Astrocyte of the spinal cord (primary cell): ENCODE data around the gene TMEM223.
"Not testable (repeated sequence)": the region's sequence is repeated elsewhere in the genome, so short reads cannot be mapped to it uniquely, and the experiment has no call there.

Source experiments
- DNase-seq: peaks from one replicate; pipeline ENCODE4 v3.0.0; 2011; ENCODE audit warnings: low read depth, low spot score
- H3K4me3 ChIP-seq: 2 replicates; pipeline ENCODE4 v1.5.1; 2011; ENCODE audit warnings: low read depth, mild to moderate bottlenecking, low read length, moderate library complexity
- in situ Hi-C: cut with HindIII; loops from 2 replicates; pipeline ENCODE4 v1.10.0; 2017; ENCODE audit warnings: low sequenced_read_pairs
- TF ChIP-seq, protein P1 (sequence below): IDR thresholded peaks from 2 replicates; pipeline ENCODE4 v1.5.1; 2012; ENCODE audit warnings: low read depth, mild to moderate bottlenecking, low read length, inconsistent platforms

TMEM223 gene

DNA sequence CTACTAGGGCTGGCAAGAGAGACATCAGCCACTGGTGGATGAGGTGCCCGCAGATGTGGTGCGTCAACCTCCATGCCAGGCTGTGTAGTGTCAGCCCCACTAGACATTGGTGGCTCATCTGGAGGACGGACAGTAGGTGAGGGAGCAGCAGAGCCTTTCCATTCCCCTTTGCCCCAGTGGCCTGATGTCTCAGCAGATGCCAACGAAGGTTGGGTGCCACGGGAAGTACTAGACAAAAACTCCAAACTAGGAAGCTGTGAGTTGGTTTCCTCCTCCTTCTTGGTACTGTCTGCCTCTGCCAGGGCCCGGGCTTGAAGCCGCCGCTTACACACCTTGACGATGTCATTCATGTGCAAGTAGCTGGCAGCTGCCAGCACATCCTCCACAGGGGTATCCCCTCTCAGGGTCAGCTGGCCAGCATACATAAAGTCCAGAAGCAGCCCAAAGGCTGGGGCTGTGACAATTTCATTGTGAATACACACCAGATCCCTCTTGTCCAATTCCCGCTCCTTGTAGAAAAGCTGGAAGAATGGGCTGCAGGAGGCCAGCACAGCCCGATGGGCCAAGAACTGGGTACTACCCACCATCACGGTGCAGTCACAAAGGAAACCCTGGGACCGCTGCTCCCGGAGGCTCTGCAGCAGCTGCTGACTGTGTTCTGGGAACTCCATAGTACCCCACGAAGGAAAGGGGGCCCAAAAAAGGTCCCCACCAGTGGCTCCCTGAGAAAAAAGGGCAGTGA, 38.6 kb downstream of the TMEM223 start:
- TF ChIP-seq, protein P1, sequence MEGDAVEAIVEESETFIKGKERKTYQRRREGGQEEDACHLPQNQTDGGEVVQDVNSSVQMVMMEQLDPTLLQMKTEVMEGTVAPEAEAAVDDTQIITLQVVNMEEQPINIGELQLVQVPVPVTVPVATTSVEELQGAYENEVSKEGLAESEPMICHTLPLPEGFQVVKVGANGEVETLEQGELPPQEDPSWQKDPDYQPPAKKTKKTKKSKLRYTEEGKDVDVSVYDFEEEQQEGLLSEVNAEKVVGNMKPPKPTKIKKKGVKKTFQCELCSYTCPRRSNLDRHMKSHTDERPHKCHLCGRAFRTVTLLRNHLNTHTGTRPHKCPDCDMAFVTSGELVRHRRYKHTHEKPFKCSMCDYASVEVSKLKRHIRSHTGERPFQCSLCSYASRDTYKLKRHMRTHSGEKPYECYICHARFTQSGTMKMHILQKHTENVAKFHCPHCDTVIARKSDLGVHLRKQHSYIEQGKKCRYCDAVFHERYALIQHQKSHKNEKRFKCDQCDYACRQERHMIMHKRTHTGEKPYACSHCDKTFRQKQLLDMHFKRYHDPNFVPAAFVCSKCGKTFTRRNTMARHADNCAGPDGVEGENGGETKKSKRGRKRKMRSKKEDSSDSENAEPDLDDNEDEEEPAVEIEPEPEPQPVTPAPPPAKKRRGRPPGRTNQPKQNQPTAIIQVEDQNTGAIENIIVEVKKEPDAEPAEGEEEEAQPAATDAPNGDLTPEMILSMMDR = no peak
- in situ Hi-C loops = no loop called here
- no peak for DNase-seq
- H3K4me3 ChIP-seq = peak overlapping the region; percentile 78

DNA sequence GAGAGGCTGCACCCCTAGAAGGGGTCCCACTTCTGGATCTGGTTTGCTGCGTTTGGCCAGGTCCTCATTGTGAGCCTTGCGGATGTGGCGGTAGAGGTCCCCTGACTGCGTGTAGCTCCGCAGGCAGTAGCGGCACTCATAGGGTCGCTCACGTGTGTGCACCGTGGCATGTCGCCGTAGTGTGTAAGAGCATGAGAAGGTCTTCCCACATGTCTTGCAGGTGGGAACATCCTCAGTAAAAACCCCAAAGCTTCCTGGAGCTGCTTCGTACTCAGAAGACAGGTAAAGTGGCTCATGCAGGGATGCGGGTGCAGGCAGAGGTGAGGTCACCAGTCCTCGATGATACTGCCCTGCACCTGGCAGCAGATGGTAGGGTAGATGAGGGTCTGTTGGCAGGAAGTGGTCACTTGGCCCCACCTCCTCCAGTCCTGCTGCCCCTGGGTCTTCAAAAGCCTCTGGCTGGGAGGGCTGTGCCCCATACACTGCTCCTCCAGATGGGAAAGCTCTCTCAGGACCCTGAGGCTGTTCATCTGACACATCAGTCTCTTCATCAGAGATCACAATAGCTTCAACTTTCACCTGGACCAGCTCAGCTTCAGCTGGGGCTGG, 39.5 kb downstream of the TMEM223 start:
- TF ChIP-seq, protein P1 = no peak
- H3K4me3 ChIP-seq = no peak overlapping the region
- DNase-seq = no peak
- in situ Hi-C loops = no loop called here

DNA sequence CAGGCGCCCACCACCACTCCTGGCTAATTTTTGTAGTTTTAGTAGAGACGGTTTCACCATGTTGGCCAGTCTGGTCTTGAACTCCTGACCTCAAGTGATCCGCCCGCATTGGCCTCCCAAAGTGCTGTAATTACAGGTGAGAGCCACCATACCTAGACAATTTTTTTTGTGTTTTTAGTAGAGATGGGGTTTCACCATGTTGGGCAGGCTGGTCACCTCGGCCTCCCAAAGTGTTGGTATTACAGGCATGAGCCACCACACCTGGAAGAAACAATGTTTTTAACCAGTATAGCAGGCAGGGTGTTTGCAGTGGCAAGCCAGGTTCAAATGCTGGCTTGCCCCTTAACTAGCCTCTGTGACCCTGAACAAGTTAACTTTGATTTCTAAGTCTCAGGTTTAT, 41.9 kb downstream of the TMEM223 start:
- DNase-seq, in situ Hi-C loops: not testable (repeated sequence)

DNA sequence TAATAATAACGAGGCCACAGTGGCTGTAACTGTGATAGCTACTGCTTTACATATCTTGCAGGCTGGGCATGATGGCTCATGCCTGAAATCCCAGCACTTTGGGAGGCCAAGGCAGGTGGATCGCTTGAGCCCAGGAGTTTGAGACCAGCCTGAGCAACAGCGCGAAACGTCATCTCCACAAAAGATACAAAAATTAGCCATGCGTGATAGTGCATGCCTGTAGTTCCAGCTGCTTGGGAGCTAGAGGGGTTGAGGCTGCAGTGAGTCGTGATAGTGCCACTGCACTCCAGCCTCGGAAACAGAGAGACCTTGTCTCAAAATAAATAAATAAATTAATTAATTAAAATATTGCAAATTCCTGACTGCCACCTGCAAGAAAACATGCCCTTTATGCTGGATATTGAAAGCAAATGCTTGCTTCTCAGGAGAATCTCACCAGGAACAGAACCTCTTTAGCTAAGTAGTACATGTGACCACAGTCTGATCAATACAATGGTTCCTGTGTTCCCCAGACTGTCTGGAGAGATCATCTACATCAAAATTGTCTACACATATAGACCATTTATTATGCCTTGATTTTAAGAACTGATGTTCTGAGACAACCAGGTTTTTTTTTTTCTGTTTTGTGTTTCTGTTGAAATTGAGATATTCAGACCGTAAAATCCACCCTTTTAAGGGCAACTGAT, 44.2 kb downstream of the TMEM223 start:
- H3K4me3 ChIP-seq = no peak overlapping the region
- no peak for DNase-seq
- in situ Hi-C loops = no loop called here
- TF ChIP-seq, protein P1 = no peak

More for the DNA sequence above, 41.9 kb downstream of the TMEM223 start:
- not testable (repeated sequence) for H3K4me3 ChIP-seq
